Mononuclear cell (primary cell): ENCODE data around the gene RGS8. TPM values are rescaled to one million over a fixed set of nuclear protein-coding genes. Genes with fewer than 3 reads are reported as not detected.
"Not testable (repeated sequence)": the region's sequence is repeated elsewhere in the genome, so short reads cannot be mapped to it uniquely, and the experiment has no call there.

Experiments
- H3K27me3 ChIP-seq: 2 replicates; pipeline ENCODE4 v1.6.0; 2011; ENCODE audit warnings: low read length, control low read depth; ENCODE audit not compliant: insufficient read depth
- H3K4me1 ChIP-seq: 2 replicates; pipeline ENCODE4 v1.5.1; 2011; ENCODE audit warnings: mild to moderate bottlenecking, low read length, control low read depth; ENCODE audit not compliant: insufficient read depth
- H3K4me3 ChIP-seq: 2 replicates; pipeline ENCODE4 v1.5.1; 2011; ENCODE audit warnings: mild to moderate bottlenecking, low read length, moderate library complexity
- H3K9me3 ChIP-seq: 2 replicates; pipeline ENCODE4 v1.5.1; 2011; ENCODE audit warnings: low read depth, mild to moderate bottlenecking, control low read depth, low read length
- total RNA-seq: library from RNA; depleted of rRNA; stranded (reverse); fragments of >200 nt; gene quantifications from one replicate; pipeline ENCODE4 v1.2.3, GENCODE V29; 2012

The RGS8 gene
- total RNA-seq, 1 donor, result not detected

DNA sequence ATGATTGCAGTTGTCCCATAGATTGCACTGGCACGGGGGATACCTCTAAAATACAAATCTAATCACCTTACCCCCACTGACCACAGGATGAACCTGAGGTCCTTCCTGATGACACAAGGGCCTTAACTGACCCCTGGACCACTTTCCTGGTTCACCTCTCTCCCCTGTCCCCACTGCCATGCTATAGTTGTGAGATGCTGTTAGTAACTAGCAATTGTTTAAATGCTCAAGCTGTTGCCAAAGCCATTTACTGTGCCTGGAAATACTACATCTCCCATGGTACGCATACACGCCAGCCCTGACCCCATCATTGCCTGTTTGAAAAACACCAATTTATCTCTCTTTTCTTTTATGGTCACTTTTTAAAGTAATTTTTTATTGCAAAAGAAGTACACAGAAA, 29.1 kb upstream of the RGS8 start:
- H3K4me3 ChIP-seq, result no peak overlapping the region
- H3K27me3 ChIP-seq, result no peaks in the 10 kb centered on the region
- no peaks in the 10 kb centered on the region for H3K9me3 ChIP-seq
- H3K4me1 ChIP-seq, result no peaks in the 10 kb centered on the region

DNA sequence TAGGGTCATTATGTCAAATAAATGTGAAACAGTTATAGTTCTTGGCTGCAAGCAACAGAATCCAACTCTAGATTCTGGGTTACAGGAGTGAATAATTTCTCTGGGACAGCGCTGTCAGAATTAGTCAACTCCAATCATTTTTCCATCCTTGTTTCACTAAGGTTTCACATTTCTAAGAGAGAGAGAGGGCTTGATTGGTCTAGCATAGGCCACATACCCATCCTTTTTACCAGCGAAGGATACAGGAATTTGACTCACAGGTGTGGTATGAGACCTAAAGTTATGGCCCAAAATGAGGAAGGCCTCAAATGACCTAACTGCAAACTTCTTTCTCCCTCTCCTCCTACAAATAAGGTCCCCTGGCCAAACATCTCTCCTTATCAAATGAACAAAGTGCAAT, 25.5 kb upstream of the RGS8 start:
- Histone ChIP-seq H3K27me3 (no peaks in the 10 kb centered on the region), H3K4me1 (no peaks in the 10 kb centered on the region), H3K9me3 (no peaks in the 10 kb centered on the region), H3K4me3 (no peak overlapping the region)

DNA sequence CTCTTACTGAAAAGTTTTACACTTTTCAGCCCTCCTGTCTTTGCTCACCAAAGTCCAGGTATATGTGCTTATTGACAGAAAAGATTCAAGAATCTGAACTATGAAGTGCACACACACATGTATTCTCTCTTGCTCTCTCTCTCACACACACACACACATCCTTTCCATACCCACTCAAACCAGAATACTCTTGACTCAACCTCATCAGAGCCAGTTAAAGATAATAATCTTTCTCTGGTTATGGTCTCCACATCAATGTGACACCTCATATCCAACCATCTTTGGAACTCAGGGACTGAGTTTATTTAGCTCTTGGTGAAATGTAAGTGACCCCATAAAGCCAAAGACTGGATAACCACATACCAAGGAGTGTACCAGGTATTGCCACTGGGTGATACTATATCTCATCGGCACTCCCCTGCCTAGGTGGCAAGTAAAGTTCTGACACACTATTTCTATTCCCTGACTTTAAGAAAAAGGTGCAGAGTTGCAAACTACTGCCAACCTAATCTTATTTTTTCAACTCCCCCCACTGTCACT, 24.9 kb upstream of the RGS8 start:
- Histone ChIP-seq H3K4me1 (no peaks in the 10 kb centered on the region), H3K4me3 (no peak overlapping the region)

DNA sequence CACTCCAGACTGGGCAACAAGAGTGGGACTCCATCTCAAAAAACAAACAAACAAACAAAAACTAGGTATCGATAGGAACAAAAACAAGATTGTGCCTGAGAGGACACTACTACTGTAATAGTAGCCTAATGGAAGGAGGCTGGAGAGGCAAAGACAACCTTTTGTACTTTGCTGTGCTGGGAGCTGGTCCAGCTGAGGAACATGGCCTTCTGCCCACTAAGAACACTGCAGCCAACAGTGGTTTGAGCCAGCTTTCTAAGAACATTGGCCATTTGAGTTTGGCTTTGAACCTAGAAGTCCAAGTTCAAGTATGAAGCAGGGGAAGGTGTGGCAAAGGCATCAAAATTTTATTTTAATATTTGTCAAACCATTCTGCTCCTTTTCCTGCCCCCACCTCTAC, 22.7 kb upstream of the RGS8 start:
- H3K9me3 ChIP-seq, result no peaks in the 10 kb centered on the region
- no peaks in the 10 kb centered on the region for H3K4me1 ChIP-seq
- H3K27me3 ChIP-seq, result peaks cover 2% of the 10 kb centered on the region
- no peak overlapping the region for H3K4me3 ChIP-seq

More for the DNA sequence above, 24.9 kb upstream of the RGS8 start:
- Histone ChIP-seq H3K9me3 (no peaks in the 10 kb centered on the region), H3K27me3 (no peaks in the 10 kb centered on the region)

DNA sequence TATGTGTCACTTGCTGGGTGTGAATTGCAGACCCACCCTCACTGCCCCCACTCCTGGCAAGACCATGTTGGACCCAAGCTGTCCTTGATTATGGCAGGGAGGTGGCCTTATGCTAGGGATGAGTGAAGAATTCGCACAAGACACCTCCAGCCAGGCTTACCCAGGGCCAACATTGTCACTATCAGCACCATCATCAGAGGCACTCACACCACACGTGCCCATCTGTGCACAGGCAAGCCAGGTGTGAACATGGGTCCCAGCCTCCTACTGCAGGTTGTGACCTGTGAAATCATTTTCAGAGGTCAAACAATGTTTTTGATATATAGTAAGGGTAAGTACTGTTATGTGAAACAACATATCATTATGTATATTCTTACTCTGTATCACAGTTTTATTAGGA, 20.3 kb upstream of the RGS8 start:
- H3K9me3 ChIP-seq, result no peaks in the 10 kb centered on the region
- no peak overlapping the region for H3K4me3 ChIP-seq
- no peaks in the 10 kb centered on the region for H3K4me1 ChIP-seq
- H3K27me3 ChIP-seq, result peaks cover 5% of the 10 kb centered on the region

DNA sequence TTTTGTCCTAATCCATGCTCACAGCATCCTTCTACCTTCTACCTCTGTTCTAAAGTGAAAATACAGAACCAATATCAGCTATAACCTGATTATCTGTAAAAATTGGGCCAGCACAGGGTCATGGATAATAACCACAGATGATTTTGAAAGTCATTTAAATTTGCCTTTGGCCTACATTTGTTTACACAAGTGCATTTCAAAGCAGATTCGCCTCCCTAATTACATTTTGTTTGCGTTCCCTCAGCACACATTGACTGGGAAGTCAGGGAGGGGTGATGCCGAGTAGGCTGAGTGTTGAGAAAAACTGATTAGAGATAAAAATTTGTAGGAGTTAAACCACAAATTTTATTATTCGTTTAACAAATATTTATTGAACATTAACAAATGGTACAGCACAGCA, 19.2 kb upstream of the RGS8 start:
- no peak overlapping the region for H3K4me3 ChIP-seq
- no peaks in the 10 kb centered on the region for H3K4me1 ChIP-seq
- H3K27me3 ChIP-seq, result peaks cover 10% of the 10 kb centered on the region
- no peaks in the 10 kb centered on the region for H3K9me3 ChIP-seq

DNA sequence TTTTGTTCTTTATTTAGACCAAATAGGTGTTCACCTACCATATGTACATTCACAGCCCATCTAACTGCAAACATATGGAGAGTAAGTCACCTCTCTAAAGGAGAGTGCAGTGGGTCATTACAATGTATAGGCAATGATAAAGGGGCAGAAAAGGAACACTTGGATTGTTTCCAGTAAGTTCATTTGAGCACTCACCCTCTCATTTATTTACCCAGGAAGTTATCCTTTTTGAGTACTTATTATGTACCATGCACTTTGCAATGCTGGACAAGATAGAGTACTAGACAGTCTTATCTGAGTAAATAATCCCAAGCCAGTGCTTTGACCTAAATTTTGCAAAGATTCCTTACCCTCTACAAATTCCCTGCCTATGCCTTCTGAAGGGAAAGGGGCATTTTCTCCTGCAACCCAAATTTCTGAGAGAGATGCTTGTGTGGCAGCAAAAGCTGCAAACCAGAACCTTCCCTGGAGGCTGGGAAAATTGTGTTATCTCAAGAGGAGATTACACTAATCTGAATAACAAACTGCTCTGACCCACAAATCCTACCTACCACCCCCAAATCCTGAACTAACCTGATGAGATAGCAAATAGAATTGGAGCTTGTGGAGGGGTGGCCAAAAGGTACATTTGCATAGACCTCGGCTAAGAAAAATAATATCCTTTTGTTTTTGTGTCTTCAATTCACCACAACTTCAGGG, 18.6 kb upstream of the RGS8 start:
- H3K9me3 ChIP-seq, result no peaks in the 10 kb centered on the region
- H3K4me1 ChIP-seq, result no peaks in the 10 kb centered on the region
- H3K27me3 ChIP-seq, result peaks cover 10% of the 10 kb centered on the region
- H3K4me3 ChIP-seq, result no peak overlapping the region

DNA sequence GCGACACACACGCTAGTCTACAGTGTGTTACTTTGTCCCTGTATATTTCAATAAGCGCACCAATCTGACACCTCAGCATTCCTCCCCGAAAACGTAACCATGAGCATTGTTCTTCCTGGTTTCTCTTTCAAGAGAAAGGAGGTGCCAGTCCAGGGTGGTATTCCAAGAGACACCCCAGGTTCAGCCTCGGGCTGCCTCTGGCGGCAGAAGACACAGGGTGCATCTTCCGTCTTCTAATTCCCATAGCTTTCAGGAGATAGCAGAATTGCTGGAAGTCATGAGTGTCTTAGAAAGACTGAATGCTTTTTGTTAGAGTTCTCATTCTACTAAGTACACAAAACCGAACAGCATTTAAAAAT, 15.9 kb upstream of the RGS8 start:
- Histone ChIP-seq H3K9me3 (no peaks in the 10 kb centered on the region), H3K4me3 (no peak overlapping the region)

DNA sequence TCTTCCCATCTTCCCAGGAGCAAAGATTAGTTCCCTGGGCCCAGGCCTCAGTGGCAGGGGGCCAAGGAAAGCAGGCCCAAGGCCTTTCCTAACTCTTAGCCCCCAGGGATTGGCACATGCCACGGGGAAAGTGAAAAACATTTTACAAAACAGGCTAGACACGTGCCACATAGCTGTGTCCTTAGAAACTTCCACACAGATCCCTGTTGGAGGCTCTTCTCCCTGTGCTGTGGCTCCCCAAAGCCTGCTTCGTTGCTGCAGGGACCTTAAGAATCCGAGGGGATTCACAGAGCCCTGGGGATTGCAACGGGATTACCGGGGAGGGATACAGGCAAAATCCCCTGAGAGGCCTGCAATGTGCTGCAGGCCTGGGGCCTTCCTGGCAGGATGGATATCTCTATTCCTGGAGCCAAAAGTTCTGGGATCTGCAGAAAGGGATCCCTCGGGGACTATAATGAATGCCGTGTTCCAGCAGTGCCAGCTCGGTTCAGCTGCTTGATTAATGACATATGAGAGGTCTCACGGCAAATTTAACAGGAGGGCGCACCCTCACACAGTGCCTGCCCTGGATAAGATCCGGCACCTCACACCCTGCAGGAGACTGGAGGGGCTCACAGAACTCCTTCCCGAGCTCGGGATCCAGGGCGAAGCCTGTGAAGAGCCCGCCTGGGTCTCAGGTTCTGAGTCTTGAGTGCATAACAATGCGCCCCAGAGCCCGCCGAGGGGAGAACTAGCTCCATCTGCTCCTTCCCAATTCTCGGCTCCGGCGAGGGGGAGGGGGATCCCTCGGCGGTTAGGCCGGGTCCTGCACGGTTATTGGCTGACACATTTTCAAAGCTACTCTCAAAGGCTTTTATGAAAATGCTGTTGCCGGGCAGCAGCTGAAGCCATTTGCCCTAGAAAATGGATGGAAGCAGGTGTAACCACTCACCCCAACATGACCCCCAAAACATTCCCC, 15.3 kb upstream of the RGS8 start:
- no peak overlapping the region for H3K4me3 ChIP-seq
- peaks cover 10% of the 10 kb centered on the region for H3K27me3 ChIP-seq
- no peaks in the 10 kb centered on the region for H3K4me1 ChIP-seq
- no peaks in the 10 kb centered on the region for H3K9me3 ChIP-seq

More for the DNA sequence above, 15.9 kb upstream of the RGS8 start:
- H3K27me3 ChIP-seq, result peaks cover 10% of the 10 kb centered on the region
- no peaks in the 10 kb centered on the region for H3K4me1 ChIP-seq

DNA sequence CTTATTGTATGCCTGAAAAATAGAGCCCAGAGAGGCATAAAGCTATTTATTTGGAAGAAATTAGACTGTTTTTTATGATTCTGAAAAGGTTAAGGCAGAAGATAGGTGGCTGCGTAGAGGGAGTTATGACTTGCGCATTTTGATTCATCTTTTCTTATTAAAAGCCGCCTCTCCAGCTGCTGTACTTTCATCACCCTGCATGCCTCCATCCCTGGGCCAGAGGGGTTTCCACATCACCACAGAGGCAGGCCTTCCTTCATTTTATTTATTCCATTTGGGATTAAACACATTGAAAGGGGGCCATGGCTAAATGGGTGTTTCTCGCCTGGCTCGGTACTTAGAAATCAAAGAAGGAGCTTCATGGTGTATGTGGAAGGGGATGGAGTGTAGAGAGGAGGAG, 14.6 kb upstream of the RGS8 start:
- Histone ChIP-seq H3K9me3 (no peaks in the 10 kb centered on the region), H3K27me3 (peaks cover 10% of the 10 kb centered on the region), H3K4me1 (no peaks in the 10 kb centered on the region), H3K4me3 (no peak overlapping the region)

DNA sequence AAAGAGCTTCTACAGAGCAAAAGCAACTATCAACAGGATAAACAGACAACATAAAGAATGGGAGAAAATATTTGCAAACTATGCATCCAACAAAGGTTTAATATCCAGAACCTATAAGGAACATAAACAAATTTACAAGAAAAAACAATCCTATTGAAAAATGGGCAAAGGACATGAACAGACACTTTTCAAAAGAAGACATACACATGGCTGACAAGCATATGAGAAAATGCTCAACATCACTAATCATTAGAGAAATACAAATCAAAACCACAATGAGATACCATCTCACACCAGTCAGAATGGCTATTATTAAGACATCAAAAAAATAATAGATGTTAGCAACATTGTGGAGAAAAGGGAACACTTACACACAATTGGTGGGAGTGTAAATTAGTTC, 8.8 kb upstream of the RGS8 start:
- H3K27me3 ChIP-seq, H3K4me1 ChIP-seq, H3K9me3 ChIP-seq, H3K4me3 ChIP-seq: not testable (repeated sequence)

DNA sequence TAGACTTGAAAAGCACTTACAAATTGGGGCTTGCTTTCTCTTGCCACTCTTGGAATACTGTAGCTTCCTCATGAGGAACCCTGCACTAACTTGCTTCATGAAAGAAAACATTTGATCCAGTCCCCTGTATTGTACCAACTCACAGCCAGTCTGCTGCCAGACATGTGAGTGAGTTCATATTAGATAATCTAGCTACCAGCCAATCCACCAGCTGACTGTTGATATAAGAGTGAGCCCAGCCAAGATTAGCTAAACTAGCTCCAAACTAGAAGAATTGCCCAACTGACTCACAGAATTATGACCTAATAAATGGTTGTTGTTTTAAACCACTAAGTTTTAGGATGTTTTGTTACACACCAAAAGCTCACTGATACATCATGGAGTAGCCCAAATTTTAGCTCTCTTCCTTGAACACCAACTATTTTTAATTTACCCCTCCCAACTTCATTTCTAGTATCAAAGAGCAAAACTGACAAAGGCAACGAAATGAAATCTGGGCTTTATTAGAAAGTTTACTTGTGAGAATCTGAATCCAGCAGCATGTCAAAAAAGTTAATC, 6.6 kb upstream of the RGS8 start:
- Histone ChIP-seq H3K27me3 (peaks cover 3% of the 10 kb centered on the region), H3K4me1 (no peaks in the 10 kb centered on the region), H3K4me3 (no peak overlapping the region)

DNA sequence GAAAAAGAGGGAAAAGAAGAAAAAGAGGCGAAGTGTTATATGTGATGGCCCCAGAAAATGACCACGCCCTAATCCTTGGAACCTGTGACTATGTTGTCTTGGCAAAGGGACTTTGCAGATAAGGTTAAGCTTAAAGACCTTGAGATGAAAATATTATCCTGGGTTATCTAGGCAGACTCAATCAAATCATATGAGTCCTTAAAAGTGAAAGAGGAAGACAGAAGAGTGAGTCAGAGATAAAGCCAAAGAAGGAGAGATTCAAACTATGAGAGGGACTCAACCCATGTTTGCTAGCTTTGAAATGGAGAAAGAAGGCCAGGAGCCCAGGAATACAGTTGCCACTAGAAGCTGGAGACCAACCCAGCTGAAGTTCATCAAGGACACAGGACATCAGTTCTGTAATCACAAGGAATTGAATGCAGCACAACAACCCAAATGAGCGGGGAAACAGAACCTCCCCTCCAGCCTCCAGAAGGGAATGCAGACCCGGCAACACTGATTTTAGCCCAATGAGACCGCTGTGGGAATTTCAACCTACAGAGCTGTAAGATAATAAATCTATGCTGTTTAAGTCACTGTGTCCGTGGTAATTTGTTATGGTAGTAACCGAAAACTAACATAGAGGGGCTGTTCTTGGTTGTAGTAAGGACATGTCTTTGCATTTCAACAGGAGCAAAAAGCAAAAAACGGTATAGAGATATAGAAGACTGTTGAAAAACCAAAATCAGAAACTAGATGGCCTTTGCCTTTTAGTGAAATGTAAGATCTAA, 4.2 kb upstream of the RGS8 start:
- no peak overlapping the region for H3K4me3 ChIP-seq
- no peaks in the 10 kb centered on the region for H3K4me1 ChIP-seq
- peaks cover 7% of the 10 kb centered on the region for H3K27me3 ChIP-seq
- H3K9me3 ChIP-seq, result peaks cover 5% of the 10 kb centered on the region

More for the DNA sequence above, 6.6 kb upstream of the RGS8 start:
- H3K9me3 ChIP-seq, result peaks cover 5% of the 10 kb centered on the region

DNA sequence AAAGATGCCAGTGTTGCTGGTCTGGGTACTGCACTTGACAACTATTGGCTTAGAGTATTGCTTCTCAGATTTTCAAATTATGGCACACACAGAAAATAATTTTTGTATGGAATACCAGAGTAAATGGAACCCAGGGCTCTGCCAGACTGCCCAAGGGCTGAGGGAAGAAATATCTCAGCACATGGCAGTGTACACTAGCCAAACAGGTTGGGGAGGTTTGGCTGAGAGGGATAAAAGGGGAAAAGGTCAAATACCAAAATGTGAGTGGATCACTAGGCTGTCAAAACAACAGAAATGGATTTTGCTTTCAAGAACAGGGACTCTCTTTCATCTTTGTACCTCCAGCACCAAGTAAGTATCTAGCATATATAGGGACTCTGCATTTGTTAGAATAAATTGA, 3.0 kb upstream of the RGS8 start:
- no peak overlapping the region for H3K4me3 ChIP-seq
- H3K4me1 ChIP-seq, result no peaks in the 10 kb centered on the region
- peaks cover 7% of the 10 kb centered on the region for H3K27me3 ChIP-seq
- H3K9me3 ChIP-seq, result no peaks in the 10 kb centered on the region

DNA sequence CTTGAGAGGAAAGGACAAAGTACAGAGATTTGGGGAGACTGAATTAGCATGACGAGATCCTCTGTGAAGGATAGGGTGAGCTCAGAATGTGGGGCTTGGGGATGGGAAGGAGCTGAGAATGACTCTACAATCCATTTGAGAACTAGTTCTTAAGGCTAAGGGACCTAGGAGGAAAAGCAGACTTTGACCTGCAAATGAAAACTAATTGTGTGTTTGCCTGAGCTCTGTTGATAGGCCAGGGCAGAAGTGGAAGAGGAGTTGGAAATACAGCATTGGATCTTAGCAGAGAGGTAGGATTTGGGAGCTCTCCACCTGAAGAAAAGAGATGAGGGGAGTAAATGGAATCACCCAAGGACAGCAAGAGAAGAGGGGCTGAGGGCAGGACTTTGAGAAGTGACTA, 2.1 kb upstream of the RGS8 start:
- H3K4me3 ChIP-seq, result no peak overlapping the region
- no peaks in the 10 kb centered on the region for H3K4me1 ChIP-seq
- H3K9me3 ChIP-seq, result no peaks in the 10 kb centered on the region
- peaks cover 7% of the 10 kb centered on the region for H3K27me3 ChIP-seq
